GM12878 (cell line): ENCODE data around the gene KIF12. TPM values are rescaled to one million over a fixed set of nuclear protein-coding genes. Genes with fewer than 3 reads are reported as not detected.

Experiments
- ATAC-seq: fragments of 200-7000 bp; cut with Tn5 transposase; 3 replicates; pipeline ENCODE4 v1.9.1; 2020; ENCODE audit warnings: mild to moderate bottlenecking, moderate library complexity
- BruUV-seq: library from RNA; stranded (reverse); fragments of 400-500 nt; replicated peaks from 2 replicates; lab custom pipeline; 2021; lab: Mats Ljungman, UMichigan
- CTCF ChIA-PET: fragments of 300-600 bp; sonication (Branson Sonifier 250); formaldehyde crosslinking; extraction: SDS; loops from one replicate; lab custom pipeline; 2021; ENCODE audit warnings: inconsistent platforms; lab: Yijun Ruan, JAX
- POLR2A ChIA-PET: fragments of 350-600 bp; formaldehyde crosslinking; extraction: SDS; loops from one replicate; lab custom pipeline; 2021; ENCODE audit warnings: inconsistent platforms; lab: Charles Lee
- RAD21 ChIA-PET: fragments of 300-600 bp; sonication (Branson Sonifier 250); formaldehyde crosslinking; loops from one replicate; lab custom pipeline; 2023; ENCODE audit warnings: antibody characterized with exemption; ENCODE audit not compliant: unreplicated experiment; lab: Charles Lee
- SMC1A ChIA-PET: fragments of 300-600 bp; sonication (Branson Sonifier 250); formaldehyde crosslinking; loops from one replicate; lab custom pipeline; 2023; ENCODE audit not compliant: unreplicated experiment, uncharacterized antibody; lab: Charles Lee
- DNase-seq: peaks from one replicate; pipeline ENCODE4 v3.0.0-alpha.2; 2011; ENCODE audit warnings: low read depth, low spot score
- FAIRE-seq: peaks from 3 replicates; lab custom pipeline; 2011; peaks lifted over from hg19 to GRCh38; lab: Jason Lieb, UNC
- H2AFZ ChIP-seq: 2 replicates; pipeline ENCODE4 v1.6.0; 2011; ENCODE audit warnings: low read depth, low read length, control low read depth; ENCODE audit not compliant: control insufficient read depth
- H3K27ac ChIP-seq: 2 replicates; pipeline ENCODE4 v1.5.1; 2011; ENCODE audit warnings: control low read depth; ENCODE audit not compliant: control insufficient read depth, insufficient read depth
- H3K27me3 ChIP-seq, 2 experiments: replicated peaks in 1 of 2; 2 replicates each; pipeline versions ENCODE4 v1.6.0 to v1.6.1; 2011; ENCODE audit warnings: low read length in 1 of 2; ENCODE audit not compliant: control insufficient read depth in 2 of 2, insufficient read depth in 2 of 2
- H3K36me3 ChIP-seq, 2 experiments: 2 replicates each; pipeline ENCODE4 v1.5.1; 2011; ENCODE audit warnings: low read length in 1 of 2; ENCODE audit not compliant: control insufficient read depth in 2 of 2, insufficient read depth in 2 of 2
- H3K4me1 ChIP-seq: 2 replicates; pipeline ENCODE4 v1.6.1; 2011; ENCODE audit warnings: mild to moderate bottlenecking, low read length, moderate library complexity, mixed read lengths; ENCODE audit not compliant: control insufficient read depth, insufficient read depth
- H3K4me2 ChIP-seq: 2 replicates; pipeline ENCODE4 v1.6.0; 2011; ENCODE audit warnings: control low read depth; ENCODE audit not compliant: control insufficient read depth, insufficient read depth
- H3K4me3 ChIP-seq: fragments of 200-600 bp; sonication (generic); 2 replicates; pipeline ENCODE4 v1.5.1; 2016
- H3K79me2 ChIP-seq: 2 replicates; pipeline ENCODE4 v1.6.0; 2011; ENCODE audit warnings: low read length; ENCODE audit not compliant: control insufficient read depth, insufficient read depth
- H3K9ac ChIP-seq: 2 replicates; pipeline ENCODE4 v1.8.0; 2011; ENCODE audit warnings: low read length, control low read depth, mixed read lengths; ENCODE audit not compliant: control insufficient read depth, insufficient read depth
- H3K9me3 ChIP-seq: replicated peaks from 3 replicates; pipeline ENCODE4 v1.5.1; 2011; ENCODE audit warnings: mild to moderate bottlenecking, low read length; ENCODE audit not compliant: control insufficient read depth, insufficient read depth
- H4K20me1 ChIP-seq: 2 replicates; pipeline ENCODE4 v1.6.0; 2011; ENCODE audit not compliant: control insufficient read depth, insufficient read depth
- CBFB ChIP-seq: IDR thresholded peaks from 2 replicates; pipeline ENCODE4 v1.6.1; 2016; ENCODE audit warnings: antibody characterized with exemption, low read depth
- EP300 ChIP-seq, 2 experiments: fragments of 150-350 bp in 1 of 2; IDR thresholded peaks; 2 replicates each; pipeline ENCODE4 v1.6.1; 2011 to 2012; ENCODE audit warnings: low read depth in 2 of 2, low read length in 2 of 2, borderline replicate concordance in 1 of 2, improper control_type of control experiment in 1 of 2, inconsistent platforms in 1 of 2; ENCODE audit not compliant: control insufficient read depth in 1 of 2
- GATAD2B ChIP-seq: fragments of 450-650 bp; conservative IDR thresholded peaks from 2 replicates; pipeline ENCODE4 v1.6.1; 2017; ENCODE audit warnings: low read depth, mild to moderate bottlenecking, moderate library complexity
- IRF4 ChIP-seq: IDR thresholded peaks from 2 replicates; pipeline ENCODE4 v1.6.1; 2011; ENCODE audit warnings: low read depth, low read length
- LARP7 ChIP-seq: fragments of 450-650 bp; IDR thresholded peaks from 2 replicates; pipeline ENCODE4 v1.6.1; 2017; ENCODE audit warnings: mild to moderate bottlenecking
- NFYA ChIP-seq: IDR thresholded peaks from 2 replicates; pipeline ENCODE4 v1.6.1; 2011; ENCODE audit warnings: low read depth, mild to moderate bottlenecking, low read length, improper control_type of control experiment, borderline replicate concordance
- NFYB ChIP-seq: IDR thresholded peaks from 2 replicates; pipeline ENCODE4 v1.6.1; 2011; ENCODE audit warnings: low read depth, mild to moderate bottlenecking, low read length, improper control_type of control experiment, moderate library complexity; ENCODE audit not compliant: insufficient read depth
- PAX5 ChIP-seq: IDR thresholded peaks from 2 replicates; pipeline ENCODE4 v1.6.1; 2011; ENCODE audit warnings: low read depth, low read length, borderline replicate concordance
- PAX8 ChIP-seq: fragments of 450-650 bp; IDR thresholded peaks from 2 replicates; pipeline ENCODE4 v1.6.1; 2017; ENCODE audit warnings: mild to moderate bottlenecking, moderate library complexity
- RB1 ChIP-seq: fragments of 450-650 bp; formaldehyde crosslinking; IDR thresholded peaks from 2 replicates; pipeline ENCODE4 v1.6.1; 2017; ENCODE audit warnings: mild to moderate bottlenecking, borderline replicate concordance
- SMARCA5 ChIP-seq: fragments of 450-650 bp; IDR thresholded peaks from 2 replicates; pipeline ENCODE4 v1.6.1; 2017; ENCODE audit warnings: mild to moderate bottlenecking
- TCF12 ChIP-seq: IDR thresholded peaks from 2 replicates; pipeline ENCODE4 v1.6.1; 2011; ENCODE audit warnings: low read depth, mild to moderate bottlenecking, low read length
- WRNIP1 ChIP-seq: IDR thresholded peaks from 2 replicates; pipeline ENCODE4 v1.6.1; 2011; ENCODE audit warnings: low read depth, low read length, improper control_type of control experiment, borderline replicate concordance
- ZNF217 ChIP-seq: fragments of 450-650 bp; IDR thresholded peaks from 2 replicates; pipeline ENCODE4 v1.6.1; 2017; ENCODE audit warnings: antibody characterized with exemption, mild to moderate bottlenecking
- ZNF384 ChIP-seq: IDR thresholded peaks from 2 replicates; pipeline ENCODE4 v1.6.1; 2012; ENCODE audit warnings: low read depth, mild to moderate bottlenecking, low read length, improper control_type of control experiment, borderline replicate concordance
- WGBS: methylation state at CpG from one replicate; pipeline ENCODE4 v1.1.6; 2016; ENCODE audit warnings: low lambda C conversion rate; ENCODE audit not compliant: insufficient replicate concordance, insufficient coverage; ENCODE audit errors: missing lambda C conversion rate; 5-methylcytosine and 5-hydroxymethylcytosine counted together
- in situ Hi-C: fragments of 300-500 bp; cut with MboI; formaldehyde crosslinking; loops from 9 replicates; pipeline ENCODE4 v1.14.3; 2018; ENCODE audit warnings: mixed read lengths
- intact Hi-C: fragments of 100-400 bp; cut with micrococcal nuclease; formaldehyde crosslinking; loops from one replicate; pipeline ENCODE4 v1.14.2; 2022; ENCODE audit not compliant: unreplicated experiment
- polyA plus RNA-seq, 11 experiments: library from polyadenylated mRNA; depleted of rRNA in 4 of 11; unstranded in 6 of 11; stranded (reverse) in 5 of 11; fragments of >200 nt; fragmentation: Nextera tagmentation in 4 of 11; fragmentation: Illumina TruSeq in 1 of 11; extraction: Ambion mirVana in 4 of 11; extraction: Trizol in 1 of 11; gene quantifications; 1 replicate in 1 of 11; 2 replicates in 10 of 11; pipeline versions ENCODE4 v1.2.1 to v1.2.3, GENCODE V29; 2011 to 2016; ENCODE audit warnings: inconsistent platforms in 2 of 11, missing spikeins in 2 of 11, low read depth in 1 of 11
- total RNA-seq, 4 experiments: library from RNA; depleted of rRNA in 3 of 4; stranded (reverse); fragments of >200 nt in 3 of 4; fragmentation: Illumina TruSeq in 1 of 4; extraction: Trizol in 1 of 4; gene quantifications; 2 replicates each; pipeline versions ENCODE4 v1.2.1 to v1.2.3, GENCODE V29; 2013 to 2021
- TF ChIP-seq, protein P1 (sequence below): fragments of 450-650 bp; conservative IDR thresholded peaks from 2 replicates; pipeline ENCODE4 v1.6.1; 2017; ENCODE audit warnings: mild to moderate bottlenecking, moderate library complexity
- TF ChIP-seq, protein P2 (sequence below): fragments of 150-350 bp; IDR thresholded peaks from 2 replicates; pipeline ENCODE4 v1.6.1; 2016; ENCODE audit warnings: low read depth, low read length

KIF12 gene
- total and polyA plus RNA-seq, 10 of the 15 experiments (the other 5 are each of a cell fraction or from before 2014, with no cell fraction given), result not detected

- TF ChIP-seq, protein P1, sequence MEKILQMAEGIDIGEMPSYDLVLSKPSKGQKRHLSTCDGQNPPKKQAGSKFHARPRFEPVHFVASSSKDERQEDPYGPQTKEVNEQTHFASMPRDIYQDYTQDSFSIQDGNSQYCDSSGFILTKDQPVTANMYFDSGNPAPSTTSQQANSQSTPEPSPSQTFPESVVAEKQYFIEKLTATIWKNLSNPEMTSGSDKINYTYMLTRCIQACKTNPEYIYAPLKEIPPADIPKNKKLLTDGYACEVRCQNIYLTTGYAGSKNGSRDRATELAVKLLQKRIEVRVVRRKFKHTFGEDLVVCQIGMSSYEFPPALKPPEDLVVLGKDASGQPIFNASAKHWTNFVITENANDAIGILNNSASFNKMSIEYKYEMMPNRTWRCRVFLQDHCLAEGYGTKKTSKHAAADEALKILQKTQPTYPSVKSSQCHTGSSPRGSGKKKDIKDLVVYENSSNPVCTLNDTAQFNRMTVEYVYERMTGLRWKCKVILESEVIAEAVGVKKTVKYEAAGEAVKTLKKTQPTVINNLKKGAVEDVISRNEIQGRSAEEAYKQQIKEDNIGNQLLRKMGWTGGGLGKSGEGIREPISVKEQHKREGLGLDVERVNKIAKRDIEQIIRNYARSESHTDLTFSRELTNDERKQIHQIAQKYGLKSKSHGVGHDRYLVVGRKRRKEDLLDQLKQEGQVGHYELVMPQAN, result no peak
- no peak for TF ChIP-seq PAX8
- no peak for TF ChIP-seq NFYA
Observed at GRCh38 chr9:114047717-114048116, 51.4 kb downstream of the KIF12 start (continued).

DNA sequence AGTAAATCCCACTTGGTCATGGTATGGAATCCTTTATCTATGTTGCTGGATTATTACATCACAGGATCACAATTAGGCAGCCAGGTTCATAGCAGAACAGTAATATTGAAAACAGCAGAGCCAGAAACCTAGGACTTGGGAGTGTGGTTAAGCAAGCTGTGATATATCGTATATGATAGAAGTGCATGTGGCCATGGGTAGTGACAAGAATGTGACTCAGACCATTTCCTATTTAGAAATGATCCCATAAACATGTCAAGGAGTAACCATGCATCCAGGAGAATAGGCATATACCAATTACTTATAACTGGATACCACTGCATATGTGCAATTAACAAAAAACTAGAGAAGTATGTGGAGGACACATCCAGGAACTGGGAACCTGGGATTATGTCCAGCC lies 52.2 kb downstream of the KIF12 start:
- H3K27ac ChIP-seq, result no peak overlapping the region
- CTCF ChIA-PET, result interaction anchor here (0.5 to 1.3 kb wide), 2 partner anchors 13 kb away, joined by 3 read pairs; no protein-coding TSS in a partner anchor
- no peak overlapping the region for H3K9ac ChIP-seq
- no peaks in the 10 kb centered on the region for H4K20me1 ChIP-seq
- DNase-seq (no peak), ATAC-seq (no peak), FAIRE-seq (no peak)
- SMC1A ChIA-PET, result no interaction called here
- peaks cover 0 to 4% of the 10 kb centered on the region in 2 experiments; a peak in 1 of 4 replicates for H3K27me3 ChIP-seq
- H3K9me3 ChIP-seq, result no peaks in the 10 kb centered on the region
- H3K4me3 ChIP-seq, result no peak overlapping the region
- no peaks in the 10 kb centered on the region for H3K79me2 ChIP-seq
- RAD21 ChIA-PET, result no interaction called here
- 0% methylated on average over 1 of the region's 1 CpG for WGBS
- no peak overlapping the region for H3K4me2 ChIP-seq
- POLR2A ChIA-PET, result no interaction called here
- H2AFZ ChIP-seq, result no peak overlapping the region
- intact Hi-C loops, result no loop called here
- in situ Hi-C loops, result loop anchor here (25.0 kb wide), 1 partner anchor 585 kb away; the partner anchor contains the start of gene RGS3
- H3K4me1 ChIP-seq, result no peaks in the 10 kb centered on the region
- BruUV-seq, result no TSS peak
- H3K36me3 ChIP-seq, result no peaks in the 10 kb centered on the region
- TF ChIP-seq ZNF384, result no peak
- no peak for TF ChIP-seq NFYB
- no peak for TF ChIP-seq EP300 (IDR thresholded peaks at IDR 0.05; ENCODE audit: borderline replicate concordance in 1 of 2, control insufficient read depth in 1 of 2, low read depth in 2 of 2, low read length in 2 of 2)
- TF ChIP-seq, protein P2, sequence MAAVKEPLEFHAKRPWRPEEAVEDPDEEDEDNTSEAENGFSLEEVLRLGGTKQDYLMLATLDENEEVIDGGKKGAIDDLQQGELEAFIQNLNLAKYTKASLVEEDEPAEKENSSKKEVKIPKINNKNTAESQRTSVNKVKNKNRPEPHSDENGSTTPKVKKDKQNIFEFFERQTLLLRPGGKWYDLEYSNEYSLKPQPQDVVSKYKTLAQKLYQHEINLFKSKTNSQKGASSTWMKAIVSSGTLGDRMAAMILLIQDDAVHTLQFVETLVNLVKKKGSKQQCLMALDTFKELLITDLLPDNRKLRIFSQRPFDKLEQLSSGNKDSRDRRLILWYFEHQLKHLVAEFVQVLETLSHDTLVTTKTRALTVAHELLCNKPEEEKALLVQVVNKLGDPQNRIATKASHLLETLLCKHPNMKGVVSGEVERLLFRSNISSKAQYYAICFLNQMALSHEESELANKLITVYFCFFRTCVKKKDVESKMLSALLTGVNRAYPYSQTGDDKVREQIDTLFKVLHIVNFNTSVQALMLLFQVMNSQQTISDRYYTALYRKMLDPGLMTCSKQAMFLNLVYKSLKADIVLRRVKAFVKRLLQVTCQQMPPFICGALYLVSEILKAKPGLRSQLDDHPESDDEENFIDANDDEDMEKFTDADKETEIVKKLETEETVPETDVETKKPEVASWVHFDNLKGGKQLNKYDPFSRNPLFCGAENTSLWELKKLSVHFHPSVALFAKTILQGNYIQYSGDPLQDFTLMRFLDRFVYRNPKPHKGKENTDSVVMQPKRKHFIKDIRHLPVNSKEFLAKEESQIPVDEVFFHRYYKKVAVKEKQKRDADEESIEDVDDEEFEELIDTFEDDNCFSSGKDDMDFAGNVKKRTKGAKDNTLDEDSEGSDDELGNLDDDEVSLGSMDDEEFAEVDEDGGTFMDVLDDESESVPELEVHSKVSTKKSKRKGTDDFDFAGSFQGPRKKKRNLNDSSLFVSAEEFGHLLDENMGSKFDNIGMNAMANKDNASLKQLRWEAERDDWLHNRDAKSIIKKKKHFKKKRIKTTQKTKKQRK, result no peak
- no peak for TF ChIP-seq WRNIP1
- no peak for TF ChIP-seq CBFB
- TF ChIP-seq IRF4, result no peak
- TF ChIP-seq SMARCA5, result no peak
- TF ChIP-seq ZNF217, result no peak
- no peak for TF ChIP-seq GATAD2B
- no peak for TF ChIP-seq LARP7
- TF ChIP-seq PAX5, result no peak
- TF ChIP-seq RB1, result no peak
- no peak for TF ChIP-seq TCF12
